ENCODE results near the gene ZNF136.

The ZNF136 gene

GRCh38 chr19:12137221-12137940 lies 25.5 kb upstream of the ZNF136 start:
- TF ChIP-seq CTCF (IDR thresholded peaks at IDR 0.05; ENCODE audit: low read depth, low read length, missing control alignments) = no peak
- no peak for DNase-seq (ENCODE audit: low read depth)
- no peak overlapping the region for H3K4me3 ChIP-seq (ENCODE audit: low read depth, low read length)
- in situ Hi-C loops (cut with HindIII; ENCODE audit: low sequenced_read_pairs) = no loop called here

- peak overlapping the region; percentile 90 for H3K4me3 ChIP-seq (ENCODE audit: low read depth, low read length)
- no peak for DNase-seq (ENCODE audit: low read depth)
- in situ Hi-C loops (cut with HindIII; ENCODE audit: low sequenced_read_pairs) = no loop called here
- TF ChIP-seq CTCF (IDR thresholded peaks at IDR 0.05; ENCODE audit: low read depth, low read length, missing control alignments) = no peak
Measured at GRCh38 chr19:12139269-12139668, 23.6 kb upstream of the ZNF136 start.

GRCh38 chr19:12139885-12140544 lies 22.9 kb upstream of the ZNF136 start, which contains the start of gene ZNF20:
ZNF20 (minus strand) TSS chr19:12140350; CDS start chr19:12140182, 168 bp downstream.
- in situ Hi-C loops (cut with HindIII; ENCODE audit: low sequenced_read_pairs) = no loop called here
- peak; percentile 83 for DNase-seq (ENCODE audit: low read depth)
- TF ChIP-seq CTCF (IDR thresholded peaks at IDR 0.05; ENCODE audit: low read depth, low read length, missing control alignments) = no peak
- peak within 1 kb of the TSS; percentile 90 for H3K4me3 ChIP-seq (ENCODE audit: low read depth, low read length)

DNA sequence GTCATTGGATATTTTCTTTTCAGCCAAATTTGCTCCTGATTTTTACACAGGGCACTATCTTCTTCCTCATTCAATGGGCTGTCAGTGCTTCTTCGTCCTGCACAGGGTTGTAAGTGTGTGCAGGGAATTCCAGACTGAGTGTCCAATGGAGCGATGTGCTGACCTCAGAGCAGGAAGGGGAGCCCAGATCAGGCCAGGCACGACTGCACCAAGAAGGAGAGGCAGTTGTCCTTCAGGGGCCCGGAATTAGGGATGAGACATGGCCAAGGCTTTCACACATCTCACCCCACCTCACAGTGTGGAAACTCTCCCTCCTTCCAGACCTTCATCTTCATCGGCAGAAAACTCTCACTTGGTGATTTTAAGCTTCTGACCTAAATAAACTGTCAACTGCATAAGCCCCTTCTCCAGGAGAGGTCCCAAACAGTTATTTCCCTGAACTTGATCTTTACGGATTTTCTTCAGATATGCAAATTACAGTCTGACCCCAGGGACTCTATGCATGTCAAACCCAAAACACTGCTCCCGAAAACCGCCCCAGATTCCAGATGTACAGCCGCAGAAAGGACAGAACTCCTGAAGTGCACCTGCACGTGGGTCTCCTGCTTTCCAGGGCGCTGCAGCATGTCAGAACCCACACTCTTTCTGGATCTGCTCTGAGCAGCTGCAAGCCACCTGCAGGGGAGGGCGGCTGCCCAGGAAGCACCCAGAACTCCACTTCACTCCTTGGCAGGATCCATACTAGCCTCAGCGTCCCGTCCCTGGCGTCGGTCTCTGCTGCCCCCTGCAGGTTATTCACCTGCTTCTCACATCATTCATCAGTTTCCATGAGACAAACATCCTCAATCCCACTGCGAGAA lies 22.1 kb upstream of the ZNF136 start:
- in situ Hi-C loops (cut with HindIII; ENCODE audit: low sequenced_read_pairs) = no loop called here
- H3K4me3 ChIP-seq (ENCODE audit: low read depth, low read length) = peak overlapping the region; percentile 90
- peak; percentile 55 for DNase-seq (ENCODE audit: low read depth)
- TF ChIP-seq CTCF (IDR thresholded peaks at IDR 0.05; ENCODE audit: low read depth, low read length, missing control alignments) = peak; percentile 71

DNA sequence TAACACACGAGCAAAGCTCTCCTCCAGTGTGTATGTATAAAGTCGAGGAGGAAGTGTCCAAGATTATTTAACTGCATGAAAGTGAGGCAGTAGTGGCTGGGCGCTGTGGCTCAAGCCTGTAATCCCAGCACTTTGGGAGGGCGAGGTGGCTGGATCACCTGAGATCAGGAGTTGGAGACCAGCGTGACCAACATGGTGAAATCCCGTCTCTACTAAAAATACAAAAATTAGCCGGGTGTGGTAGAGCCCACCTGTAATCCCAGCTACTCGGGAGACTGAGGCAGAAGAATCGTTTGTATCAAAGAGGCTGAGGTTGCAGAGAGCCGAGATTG lies 21.5 kb upstream of the ZNF136 start:
- in situ Hi-C loops (cut with HindIII; ENCODE audit: low sequenced_read_pairs) = no loop called here
- TF ChIP-seq CTCF (IDR thresholded peaks at IDR 0.05; ENCODE audit: low read depth, low read length, missing control alignments) = no peak
- DNase-seq (ENCODE audit: low read depth) = no peak
- no peak overlapping the region for H3K4me3 ChIP-seq (ENCODE audit: low read depth, low read length)

- in situ Hi-C loops (cut with HindIII; ENCODE audit: low sequenced_read_pairs) = no loop called here
- no peak overlapping the region for H3K4me3 ChIP-seq (ENCODE audit: low read depth, low read length)
- no peak for TF ChIP-seq CTCF (IDR thresholded peaks at IDR 0.05; ENCODE audit: low read depth, low read length, missing control alignments)
- no peak for DNase-seq (ENCODE audit: low read depth)
Measured at GRCh38 chr19:12145348-12145747, 17.5 kb upstream of the ZNF136 start.
